ENCODE results near the gene LRRC14B.

DNA sequence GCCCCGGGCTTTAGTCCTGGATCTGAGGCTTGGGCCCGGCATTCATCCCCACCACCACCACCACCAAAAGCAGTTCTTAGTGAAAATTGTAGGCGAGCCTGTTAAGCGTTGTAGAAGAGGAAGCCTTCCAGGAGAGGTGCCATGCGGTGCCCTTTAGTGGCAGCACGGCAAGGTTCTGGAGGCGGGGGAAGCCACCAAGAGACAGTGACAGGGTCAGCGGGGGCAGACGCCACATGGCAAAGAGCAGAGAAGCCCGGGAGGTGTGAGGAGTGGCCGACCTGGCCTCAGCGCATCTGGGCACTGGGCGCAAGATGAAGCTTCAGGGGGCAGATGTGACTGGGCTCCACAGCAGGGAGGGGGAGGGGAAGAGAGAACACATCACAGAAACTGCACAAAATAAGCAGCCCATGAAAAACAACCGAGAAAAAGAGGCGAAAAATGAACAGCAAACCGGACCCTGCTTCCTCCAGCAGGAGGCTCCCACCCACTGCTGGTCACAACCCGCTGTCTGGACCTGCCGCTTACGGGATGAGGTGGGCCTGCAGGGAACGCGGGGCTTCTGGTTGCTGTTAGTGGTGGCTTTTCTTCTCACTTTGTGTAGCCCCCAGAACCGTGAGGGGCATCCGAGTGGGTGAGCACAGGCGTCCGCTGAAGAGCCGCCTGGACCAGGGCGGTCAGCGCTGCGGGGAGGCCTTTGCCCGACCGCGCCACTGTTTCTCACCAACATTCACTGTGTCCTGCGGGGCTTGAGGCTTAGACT, 4.3 kb downstream of the LRRC14B start:
- TF ChIP-seq POLR2AphosphoS5 (IDR thresholded peaks at IDR 0.05), result no peak
- TF ChIP-seq, protein P1, sequence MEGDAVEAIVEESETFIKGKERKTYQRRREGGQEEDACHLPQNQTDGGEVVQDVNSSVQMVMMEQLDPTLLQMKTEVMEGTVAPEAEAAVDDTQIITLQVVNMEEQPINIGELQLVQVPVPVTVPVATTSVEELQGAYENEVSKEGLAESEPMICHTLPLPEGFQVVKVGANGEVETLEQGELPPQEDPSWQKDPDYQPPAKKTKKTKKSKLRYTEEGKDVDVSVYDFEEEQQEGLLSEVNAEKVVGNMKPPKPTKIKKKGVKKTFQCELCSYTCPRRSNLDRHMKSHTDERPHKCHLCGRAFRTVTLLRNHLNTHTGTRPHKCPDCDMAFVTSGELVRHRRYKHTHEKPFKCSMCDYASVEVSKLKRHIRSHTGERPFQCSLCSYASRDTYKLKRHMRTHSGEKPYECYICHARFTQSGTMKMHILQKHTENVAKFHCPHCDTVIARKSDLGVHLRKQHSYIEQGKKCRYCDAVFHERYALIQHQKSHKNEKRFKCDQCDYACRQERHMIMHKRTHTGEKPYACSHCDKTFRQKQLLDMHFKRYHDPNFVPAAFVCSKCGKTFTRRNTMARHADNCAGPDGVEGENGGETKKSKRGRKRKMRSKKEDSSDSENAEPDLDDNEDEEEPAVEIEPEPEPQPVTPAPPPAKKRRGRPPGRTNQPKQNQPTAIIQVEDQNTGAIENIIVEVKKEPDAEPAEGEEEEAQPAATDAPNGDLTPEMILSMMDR (IDR thresholded peaks at IDR 0.05), result no peak
- TF ChIP-seq POLR2A (IDR thresholded peaks at IDR 0.05), result no peak

All from breast epithelium (tissue), 3 donors.